ENCODE data around the gene TYR.
A peak's percentile ranks its signal among the peaks of the same experiment; 100 is the strongest.
"Not testable (repeated sequence)": the region's sequence is repeated elsewhere in the genome, so short reads cannot be mapped to it uniquely, and the experiment has no call there.

The TYR gene

GRCh38 chr11:89177691-89178231 lies at the start of gene TYR:
TSS of gene TYR (plus strand) at chr11:89177875. CDS start at chr11:89177954, 79 bp downstream.
- DNase-seq, result no peak

- no peak for DNase-seq
These were observed 41.1 kb upstream of the TYR start for GRCh38 chr11:89136606-89137005.

GRCh38 chr11:89147229-89147628 lies 30.4 kb upstream of the TYR start:
- DNase-seq, result no peak

GRCh38 chr11:89159974-89160373 lies 17.7 kb upstream of the TYR start:
- DNase-seq, result no peak

GRCh38 chr11:89161949-89162348 lies 15.7 kb upstream of the TYR start:
- DNase-seq, result no peak

GRCh38 chr11:89163686-89164085 lies 14.0 kb upstream of the TYR start:
- DNase-seq, result no peak

GRCh38 chr11:89168396-89168795 lies 9.3 kb upstream of the TYR start:
- DNase-seq, result no peak

GRCh38 chr11:89175796-89176195 lies 1.9 kb upstream of the TYR start:
- DNase-seq, result no peak

- no peak for DNase-seq
These were observed 737 bp upstream of the TYR start for GRCh38 chr11:89176938-89177337.

- DNase-seq, result no peak
These were observed 3.4 kb downstream of the TYR start for GRCh38 chr11:89181111-89181510.

- DNase-seq, result no peak
These were observed 5.3 kb downstream of the TYR start for GRCh38 chr11:89182773-89183518.

GRCh38 chr11:89184021-89184420 lies 6.3 kb downstream of the TYR start:
- no peak for DNase-seq

- no peak for DNase-seq
These were observed 12.1 kb downstream of the TYR start for GRCh38 chr11:89189776-89190175.

- DNase-seq, result no peak
These were observed 23.5 kb downstream of the TYR start for GRCh38 chr11:89201138-89201537.

- no peak for DNase-seq
These were observed 26.1 kb downstream of the TYR start for GRCh38 chr11:89203814-89204213.

- DNase-seq, result no peak
These were observed 27.7 kb downstream of the TYR start for GRCh38 chr11:89205378-89205777.

GRCh38 chr11:89220684-89221339 lies 43.1 kb downstream of the TYR start:
- DNase-seq, result peak; percentile 33

- no peak for DNase-seq
These were observed 57.4 kb downstream of the TYR start for GRCh38 chr11:89235083-89235482.

GRCh38 chr11:89235976-89236375 lies 58.3 kb downstream of the TYR start:
- DNase-seq, result no peak

GRCh38 chr11:89247007-89247406 lies 69.3 kb downstream of the TYR start:
- not testable (repeated sequence) for DNase-seq

GRCh38 chr11:89249196-89249595 lies 71.5 kb downstream of the TYR start:
- DNase-seq, result no peak

GRCh38 chr11:89261483-89261882 lies 83.8 kb downstream of the TYR start:
- not testable (repeated sequence) for DNase-seq

GRCh38 chr11:89267660-89268302 lies 90.1 kb downstream of the TYR start:
- DNase-seq, result peak; percentile 25

Data from NCI-H2081 treated with DMSO at 0.1 percent for 48 hours (cell line).